Vein endothelial cell (primary cell): Measurements from ENCODE around the gene BEX3. TPM values are rescaled to one million over a fixed set of nuclear protein-coding genes. Genes with fewer than 3 reads are reported as not detected.

Experiments used
- small RNA-seq: library from RNA; depleted of rRNA; stranded (forward); fragments of <200 nt; gene quantifications from one replicate; pipeline ENCODE3, GENCODE V24; 2012
- total RNA-seq: library from RNA; depleted of rRNA; stranded (reverse); fragments of >200 nt; gene quantifications from 2 replicates; pipeline ENCODE4 v1.2.3, GENCODE V29; 2012

The BEX3 gene
- total RNA-seq = 111 and 178 TPM in 2 replicates

GRCh38 chrX:103376118-103376978, at the start of gene BEX3:
TSS of gene BEX3 (plus strand) at chrX:103376538. CDS start at chrX:103377522, 984 bp downstream.

GRCh38 chrX:103329991-103330390, 46.3 kb upstream of the BEX3 start, which contains the start of gene TCEAL7:
TSS of gene TCEAL7 (plus strand) at chrX:103330239. CDS start at chrX:103331404, 1,165 bp downstream.

GRCh38 chrX:103356130-103356798, 20.1 kb upstream of the BEX3 start, which contains the start of gene TCEAL9:
TSS of gene TCEAL9 (plus strand) at chrX:103356506. CDS start at chrX:103357685, 1,179 bp downstream.

Small RNA genes lying within 50 kb of the gene (small RNA-seq; reads per million reads assigned to genes)
- gene Z92846.1 = not detected

Other genes starting within 250 kb of the BEX3 start
- gene BEX4, start 161.4 kb upstream of the BEX3 start, total RNA-seq = 15.7 and 17.0 TPM in 2 replicates
- gene TCEAL8, start 121.4 kb upstream of the BEX3 start, total RNA-seq = 74.5 and 80.4 TPM in 2 replicates
- gene TCEAL5, start 99.8 kb upstream of the BEX3 start, total RNA-seq = not detected in 2 replicates
- gene BEX2, start 65.5 kb upstream of the BEX3 start, total RNA-seq = 0.38 TPM in 1 of 2 replicates, not detected in the other
- gene TCEAL7, start 46.3 kb upstream of the BEX3 start, total RNA-seq = 1.5 and 4.2 TPM in 2 replicates
- 93.4 and 105 TPM in 2 replicates for gene TCEAL9, start 20.0 kb upstream of the BEX3 start, total RNA-seq
- gene RAB40A, start 143.0 kb downstream of the BEX3 start, total RNA-seq = under 0.01 and 0.10 TPM in 2 replicates
- 29.0 and 31.4 TPM in 2 replicates for gene TCEAL4, start 209.0 kb downstream of the BEX3 start, total RNA-seq
- 7.9 and 10.5 TPM in 2 replicates for gene TCEAL3, start 231.4 kb downstream of the BEX3 start, total RNA-seq